PC-3 (cell line): ENCODE data around the gene STAM.

Experiments used
- EZH2 ChIP-seq: fragments of 300-600 bp; sonication (generic); IDR thresholded peaks from one replicate; pipeline ENCODE4 v1.6.1; 2017; ENCODE audit warnings: antibody characterized with exemption, mild to moderate bottlenecking, low read length; ENCODE audit not compliant: unreplicated experiment
- TF ChIP-seq, protein P1 (sequence below): fragments of 300-600 bp; sonication (generic); conservative IDR thresholded peaks from 2 replicates; pipeline ENCODE4 v1.5.1; 2017; ENCODE audit warnings: antibody characterized with exemption, low read depth, mild to moderate bottlenecking, low read length

DNA sequence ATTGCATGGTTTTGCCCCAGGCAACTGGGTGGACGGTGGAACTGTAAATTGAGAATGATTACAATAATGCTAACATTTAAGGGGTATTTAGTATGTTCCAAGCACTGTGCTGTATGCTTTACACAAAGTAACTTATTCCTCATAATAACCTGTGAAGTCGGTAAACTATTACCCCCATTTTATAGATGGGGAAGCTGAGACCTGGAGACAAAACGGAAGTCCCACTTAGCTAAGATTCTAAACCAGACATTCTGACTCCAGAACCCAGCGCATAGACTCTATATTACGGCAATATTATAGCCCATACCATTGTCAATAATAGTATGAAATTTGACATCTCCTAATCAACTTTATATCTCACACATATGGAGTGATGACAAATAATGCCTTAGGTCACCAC, 68.1 kb downstream of the STAM start:
- TF ChIP-seq, protein P1, sequence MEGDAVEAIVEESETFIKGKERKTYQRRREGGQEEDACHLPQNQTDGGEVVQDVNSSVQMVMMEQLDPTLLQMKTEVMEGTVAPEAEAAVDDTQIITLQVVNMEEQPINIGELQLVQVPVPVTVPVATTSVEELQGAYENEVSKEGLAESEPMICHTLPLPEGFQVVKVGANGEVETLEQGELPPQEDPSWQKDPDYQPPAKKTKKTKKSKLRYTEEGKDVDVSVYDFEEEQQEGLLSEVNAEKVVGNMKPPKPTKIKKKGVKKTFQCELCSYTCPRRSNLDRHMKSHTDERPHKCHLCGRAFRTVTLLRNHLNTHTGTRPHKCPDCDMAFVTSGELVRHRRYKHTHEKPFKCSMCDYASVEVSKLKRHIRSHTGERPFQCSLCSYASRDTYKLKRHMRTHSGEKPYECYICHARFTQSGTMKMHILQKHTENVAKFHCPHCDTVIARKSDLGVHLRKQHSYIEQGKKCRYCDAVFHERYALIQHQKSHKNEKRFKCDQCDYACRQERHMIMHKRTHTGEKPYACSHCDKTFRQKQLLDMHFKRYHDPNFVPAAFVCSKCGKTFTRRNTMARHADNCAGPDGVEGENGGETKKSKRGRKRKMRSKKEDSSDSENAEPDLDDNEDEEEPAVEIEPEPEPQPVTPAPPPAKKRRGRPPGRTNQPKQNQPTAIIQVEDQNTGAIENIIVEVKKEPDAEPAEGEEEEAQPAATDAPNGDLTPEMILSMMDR = no peak
- no peak for TF ChIP-seq EZH2
